HG03064 (cell line): ENCODE results near the gene BBX.

Experiments used
- ATAC-seq: cut with Tn5 transposase; IDR thresholded peaks from one replicate; pipeline ENCODE4 v1.9.1; 2021; ENCODE audit warnings: low read depth; ENCODE audit not compliant: unreplicated experiment

The BBX gene

GRCh38 chr3:107782054-107782453, 259.3 kb downstream of the BBX start:
- no peak for ATAC-seq

GRCh38 chr3:107790612-107791011, 267.9 kb downstream of the BBX start:
- no peak for ATAC-seq

DNA sequence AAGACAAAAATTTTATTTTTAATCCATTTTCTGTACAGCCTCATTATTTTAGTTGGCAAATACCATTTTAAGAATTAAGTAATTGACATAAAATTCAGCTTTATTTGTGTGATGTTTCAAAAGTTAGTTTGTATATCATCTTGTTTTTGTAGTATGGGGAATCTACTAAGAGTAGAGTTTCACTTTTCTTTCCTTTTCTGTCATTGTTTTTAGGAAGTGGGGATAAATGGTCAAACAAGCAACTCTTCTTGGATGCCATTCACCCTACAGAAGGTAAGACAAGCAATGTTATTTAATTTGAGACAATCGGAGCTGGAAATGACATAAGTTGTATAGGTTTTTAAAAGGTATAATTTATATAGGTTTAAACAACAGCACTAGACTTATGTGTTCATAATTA, 268.3 kb downstream of the BBX start:
- ATAC-seq, result no peak

DNA sequence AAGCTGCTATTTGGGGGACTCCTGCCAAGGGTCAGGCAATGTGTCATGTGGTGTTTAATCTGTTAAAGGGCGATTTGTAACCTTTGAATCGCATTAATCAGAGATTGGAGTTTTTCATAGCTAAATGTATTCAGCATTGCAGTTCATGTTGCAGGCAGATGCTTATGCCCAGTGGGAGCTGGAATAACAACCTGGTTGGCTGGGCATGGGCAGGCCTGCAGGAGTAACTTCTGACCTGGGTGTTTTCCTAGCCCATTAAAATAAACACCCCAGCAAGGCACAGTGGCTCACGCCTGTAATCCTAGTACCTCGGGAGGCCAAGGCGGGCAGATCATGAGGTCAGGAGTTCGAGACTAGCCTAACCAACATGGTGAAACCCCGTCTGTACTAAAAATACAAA, 268.7 kb downstream of the BBX start:
- no peak for ATAC-seq

DNA sequence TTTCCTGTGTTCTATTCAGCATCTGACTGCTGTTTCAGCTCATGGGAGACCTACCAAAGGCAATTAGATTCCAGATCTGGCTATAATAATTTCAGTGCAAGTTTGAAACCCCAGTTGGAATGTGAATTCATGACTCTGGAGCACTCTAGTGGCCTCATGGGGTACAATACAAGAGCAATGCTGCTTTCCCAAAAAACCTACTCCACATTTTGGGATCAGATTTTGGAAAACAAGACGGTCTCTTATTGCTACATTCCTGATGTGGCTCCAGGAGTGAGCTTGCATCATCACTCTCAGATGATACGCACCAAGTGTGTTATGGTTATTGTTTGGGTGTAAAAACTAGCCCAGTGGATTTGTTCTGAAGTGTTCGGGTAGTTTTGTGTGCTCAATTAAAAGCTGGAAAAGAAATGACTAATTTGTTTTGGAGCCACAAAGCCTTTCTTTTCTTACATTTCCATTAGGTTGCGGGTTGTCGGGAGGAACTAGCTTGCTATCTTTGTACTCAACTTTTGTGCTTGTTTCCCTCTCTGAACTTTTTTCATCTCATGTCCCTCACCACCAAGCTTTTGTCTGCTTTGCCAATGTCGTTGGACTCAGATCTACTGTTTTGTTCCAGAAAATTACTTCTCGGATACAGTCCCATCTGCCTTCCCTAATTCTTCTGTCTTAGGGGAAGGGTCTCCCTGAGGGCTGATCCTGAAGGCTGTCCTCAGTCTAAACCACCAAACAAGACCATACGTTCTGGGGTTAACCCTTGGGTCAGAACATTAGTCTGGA, 272.1 kb downstream of the BBX start:
- ATAC-seq, result no peak

DNA sequence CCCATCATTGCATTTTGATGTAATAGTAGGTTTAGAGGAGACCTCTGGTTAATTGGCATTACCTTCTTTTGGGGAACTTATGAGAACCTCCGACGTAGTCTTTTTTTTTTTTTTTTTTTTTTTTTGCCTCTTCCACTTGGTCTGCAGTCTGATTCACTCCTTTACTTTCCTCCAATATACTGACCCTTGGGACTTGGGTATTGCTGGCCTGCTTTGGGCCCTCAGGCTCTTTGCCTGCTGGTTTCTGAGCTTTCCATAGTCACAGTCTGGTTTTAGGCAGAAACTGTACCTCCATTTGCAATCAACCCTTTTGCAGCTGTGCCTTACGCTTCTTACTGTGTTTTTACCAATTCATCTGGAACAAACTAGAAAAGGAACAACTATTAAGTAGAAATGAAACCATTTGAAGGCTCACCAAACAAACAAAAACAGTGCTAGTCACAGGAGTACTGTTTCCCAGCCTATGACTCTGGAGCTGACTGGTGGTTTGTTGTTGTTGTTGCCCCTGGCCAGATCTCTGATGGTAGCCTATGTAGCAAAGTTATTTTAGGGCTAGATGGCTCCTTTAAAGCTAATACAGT, 272.8 kb downstream of the BBX start:
- ATAC-seq, result no peak

GRCh38 chr3:107796791-107797190, 274.0 kb downstream of the BBX start:
- no peak for ATAC-seq

- ATAC-seq, result no peak
Observed at GRCh38 chr3:107797586-107797985, 274.8 kb downstream of the BBX start.

GRCh38 chr3:107798381-107798780, 275.6 kb downstream of the BBX start:
- ATAC-seq, result no peak

GRCh38 chr3:107800710-107801109, 277.9 kb downstream of the BBX start:
- ATAC-seq, result no peak

GRCh38 chr3:107803170-107803569, 280.4 kb downstream of the BBX start:
- ATAC-seq, result no peak

DNA sequence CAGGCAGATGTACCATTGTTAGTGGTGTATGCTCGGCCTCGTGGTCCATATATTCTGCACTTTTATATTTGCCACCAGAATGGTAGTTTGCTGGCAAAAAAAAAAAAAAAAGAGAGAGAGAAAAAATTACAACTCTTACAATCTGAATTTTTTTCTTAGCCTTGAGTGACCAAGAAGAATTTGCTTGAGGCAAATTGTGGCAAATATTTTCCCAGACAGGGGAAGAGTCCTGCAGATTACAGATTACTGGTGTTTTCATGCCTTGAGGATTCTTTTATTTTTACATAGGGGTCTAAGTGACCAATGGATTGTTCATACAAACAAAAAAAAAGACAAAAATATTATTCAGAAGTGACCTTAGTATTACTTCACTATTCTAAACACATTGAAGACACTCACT, 283.3 kb downstream of the BBX start:
- no peak for ATAC-seq

GRCh38 chr3:107806536-107806935, 283.8 kb downstream of the BBX start:
- ATAC-seq, result no peak

DNA sequence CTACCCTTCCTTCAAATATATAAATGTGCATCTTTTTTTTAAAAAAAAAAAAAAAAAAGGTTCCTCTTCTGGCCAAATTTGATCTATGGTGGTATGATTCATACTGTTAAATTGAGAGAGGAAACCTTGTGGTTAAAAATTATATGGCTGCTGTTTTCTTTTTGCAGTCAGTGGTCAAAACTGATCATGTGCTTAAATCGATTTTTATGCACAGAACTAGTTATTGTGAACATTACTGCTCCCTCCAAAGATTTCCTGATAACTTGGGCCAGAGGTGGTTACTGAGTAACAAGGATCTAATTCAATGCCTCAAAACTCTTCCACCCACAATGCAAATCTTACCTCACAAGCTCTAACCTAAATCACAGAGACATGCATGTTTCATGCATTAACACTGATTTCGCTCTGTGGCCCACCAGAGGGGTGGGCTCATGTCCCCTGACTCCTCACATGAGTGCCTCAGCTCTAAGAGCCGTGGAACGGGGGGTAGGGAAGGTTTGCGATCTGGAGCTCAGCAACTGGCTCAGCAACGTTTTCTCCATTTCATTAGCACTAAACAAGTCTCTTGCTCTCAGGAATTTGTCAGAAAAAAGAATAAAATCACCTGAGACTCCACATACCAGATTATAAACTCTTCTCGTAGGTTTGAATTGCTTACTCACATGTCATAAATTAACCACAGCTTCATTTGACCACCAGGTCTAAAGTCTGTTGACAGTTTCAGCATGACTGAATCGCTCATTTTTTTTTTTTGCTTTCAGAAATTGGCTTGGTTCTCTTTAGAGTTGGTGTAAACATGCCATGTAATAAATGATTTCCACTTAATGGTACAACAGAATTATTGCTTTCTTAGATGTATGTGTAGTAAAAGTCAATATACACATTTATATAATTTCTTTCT, 287.7 kb downstream of the BBX start:
- peak; percentile 52 for ATAC-seq

DNA sequence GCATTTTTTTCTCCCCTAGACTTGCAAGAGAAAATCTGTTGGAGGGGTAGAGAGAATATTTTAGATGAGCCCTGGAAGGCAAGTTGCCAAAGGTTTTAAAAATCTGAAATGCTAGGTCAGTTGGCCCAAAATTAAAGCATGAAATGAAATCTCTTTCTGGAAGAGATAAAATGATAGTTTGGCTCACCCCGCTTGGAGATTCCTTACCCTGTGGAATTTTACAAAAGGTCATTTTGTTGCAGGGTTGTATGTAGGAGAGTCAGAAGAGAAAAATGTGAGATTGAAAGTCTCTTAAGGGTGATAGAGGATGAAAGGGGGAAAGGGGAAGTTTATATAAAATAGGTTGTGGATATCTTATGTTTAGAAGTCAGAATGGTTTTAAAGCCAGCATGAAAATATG, 290.3 kb downstream of the BBX start:
- no peak for ATAC-seq

- ATAC-seq, result no peak
Observed at GRCh38 chr3:107816107-107816506, 293.3 kb downstream of the BBX start.

- ATAC-seq, result no peak
Observed at GRCh38 chr3:107817076-107817475, 294.3 kb downstream of the BBX start.

DNA sequence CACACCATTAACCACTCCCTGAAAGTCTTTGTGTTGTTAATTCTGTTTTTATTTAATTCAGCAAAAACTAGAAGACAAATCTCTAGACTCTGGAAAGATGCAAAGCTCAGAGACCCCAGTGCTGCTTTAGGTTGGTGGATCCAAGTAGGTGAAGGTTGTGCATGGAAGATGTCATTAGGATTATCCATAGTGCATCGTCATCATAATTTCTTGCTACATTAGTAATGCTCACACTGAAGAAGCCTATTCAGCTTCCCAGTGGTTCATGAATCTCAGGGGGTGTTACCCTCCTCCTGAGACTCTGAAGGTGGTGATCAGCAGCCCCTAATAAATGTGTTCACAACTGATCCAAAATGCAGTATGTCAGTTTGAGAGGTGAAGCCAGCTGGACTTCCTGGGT, 295.3 kb downstream of the BBX start:
- ATAC-seq, result no peak

GRCh38 chr3:107819656-107820055, 296.9 kb downstream of the BBX start:
- no peak for ATAC-seq

GRCh38 chr3:107822308-107822707, 299.5 kb downstream of the BBX start:
- ATAC-seq, result no peak

GRCh38 chr3:107824822-107825371, 302.1 kb downstream of the BBX start:
- no peak for ATAC-seq
